HEK293T (cell line): ENCODE measurements around the gene SIPA1L3.

Experiments
- FOXK2 ChIP-seq: fragments of 450-650 bp; IDR thresholded peaks from 2 replicates; pipeline ENCODE4 v1.6.1; 2016; ENCODE audit warnings: mild to moderate bottlenecking
- LEF1 ChIP-seq: fragments of 450-650 bp; IDR thresholded peaks from 2 replicates; pipeline ENCODE4 v1.6.1; 2017; ENCODE audit warnings: mild to moderate bottlenecking, borderline replicate concordance
- NFRKB ChIP-seq: fragments of 450-650 bp; IDR thresholded peaks from 2 replicates; pipeline ENCODE4 v1.6.1; 2016; ENCODE audit warnings: mild to moderate bottlenecking, moderate library complexity
- SUZ12 ChIP-seq: fragments of 450-650 bp; IDR thresholded peaks from 2 replicates; pipeline ENCODE4 v1.6.1; 2016; ENCODE audit warnings: mild to moderate bottlenecking

GRCh38 chr19:38224014-38224862 is 317.2 kb downstream of the SIPA1L3 start, which contains the start of gene DPF1:
- TF ChIP-seq FOXK2 (no peak), LEF1 (no peak), NFRKB (no peak), SUZ12 (no peak)
